Measurements from ENCODE around the gene MTOR. TPM values are rescaled to one million over a fixed set of nuclear protein-coding genes. Genes with fewer than 3 reads are reported as not detected.

Gene MTOR
- total and polyA plus RNA-seq, 10 of the 15 experiments (the other 5 are each of a cell fraction or from before 2014, with no cell fraction given): 6.6 to 41.8 (median 29.8) TPM

DNA sequence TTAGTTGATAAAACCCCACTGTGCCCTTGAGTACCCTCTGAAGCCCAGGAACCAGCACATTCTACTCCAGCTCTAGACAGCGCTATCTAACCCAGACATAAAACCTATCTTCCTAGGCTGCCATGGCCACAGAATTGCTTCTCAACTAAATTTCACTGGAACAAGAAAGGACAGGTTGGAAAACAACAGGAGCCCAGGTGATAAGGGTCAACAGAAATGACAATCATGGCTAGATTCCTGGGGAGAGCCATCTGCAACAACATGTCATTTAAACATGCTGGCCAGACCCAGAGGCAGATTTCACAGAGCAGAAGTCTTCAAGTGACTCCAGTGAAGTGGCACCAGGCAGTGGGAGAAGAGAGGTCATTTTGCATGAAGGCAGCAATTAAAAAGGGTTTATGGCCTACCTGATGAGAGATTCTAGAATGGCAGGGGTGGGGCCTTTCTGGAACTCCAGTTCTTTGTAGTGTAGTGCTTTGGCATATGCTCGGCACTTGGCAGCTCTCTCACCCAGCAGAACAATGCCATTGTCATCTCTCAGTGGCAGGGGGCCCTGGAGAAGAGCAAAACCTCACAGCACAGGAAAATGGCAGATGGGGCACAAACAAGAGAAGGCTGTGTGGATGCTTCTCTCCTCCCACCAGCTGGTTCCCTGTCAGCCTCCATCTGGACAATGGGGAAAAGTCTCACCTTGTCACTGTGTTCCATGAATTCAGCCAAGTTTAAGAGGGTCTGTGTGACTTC is 63.3 kb downstream of the MTOR start:
- in situ Hi-C loops (cut with MboI) (no loop called here), intact Hi-C loops (cut with micrococcal nuclease; ENCODE audit: unreplicated experiment) (no loop called here)
- ChIA-PET CTCF (interaction anchor here (1.2 kb wide), 1 partner anchor 10 kb away, joined by 3 read pairs; the partner anchor contains the start of gene ANGPTL7), SMC1A (ENCODE audit: uncharacterized antibody, unreplicated experiment) (interaction anchor here (0.5 to 1.0 kb wide), 2 partner anchors 13 to 458 kb away, joined by 3 read pairs; no protein-coding TSS in a partner anchor), RAD21 (ENCODE audit: unreplicated experiment) (no interaction called here), POLR2A (no interaction called here)
- no peak for FAIRE-seq
- BruUV-seq (replicated peaks): no TSS peak
- H3K27me3 ChIP-seq (replicated peaks in 1 of 2; ENCODE audit: control insufficient read depth in 2 of 2, insufficient read depth in 2 of 2, low read length in 1 of 2): no peaks in the 10 kb centered on the region
- no peak overlapping the region for H3K4me3 ChIP-seq
- H3K79me2 ChIP-seq (ENCODE audit: control insufficient read depth, insufficient read depth, low read length): no peaks in the 10 kb centered on the region
- no peaks in the 10 kb centered on the region for H3K9me3 ChIP-seq (replicated peaks; ENCODE audit: control insufficient read depth, insufficient read depth, low read length)
- no peaks in the 10 kb centered on the region for H3K4me1 ChIP-seq (ENCODE audit: control insufficient read depth, insufficient read depth, low read length)
- H2AFZ ChIP-seq (ENCODE audit: control insufficient read depth, low read depth, low read length): no peak overlapping the region
- no peak for DNase-seq (ENCODE audit: low read depth, low spot score)
- no peak overlapping the region for H3K9ac ChIP-seq (ENCODE audit: control insufficient read depth, insufficient read depth, low read length)
- H3K4me2 ChIP-seq (ENCODE audit: control insufficient read depth, insufficient read depth): no peak overlapping the region
- no peak overlapping the region for H3K27ac ChIP-seq (ENCODE audit: control insufficient read depth, insufficient read depth)
- WGBS (ENCODE audit: insufficient coverage, insufficient replicate concordance, low lambda C conversion rate, missing lambda C conversion rate): 95% methylated on average over 2 of the region's 2 CpGs
- H4K20me1 ChIP-seq (ENCODE audit: control insufficient read depth, insufficient read depth): no peaks in the 10 kb centered on the region
- TF ChIP-seq SREBF2 (IDR thresholded peaks at IDR 0.05; ENCODE audit: low read length) (no peak), SMARCA5 (IDR thresholded peaks at IDR 0.05) (no peak), RAD21 (IDR thresholded peaks at IDR 0.05; ENCODE audit: insufficient read depth, low read depth, low read length) (no peak), MYB (IDR thresholded peaks at IDR 0.05; ENCODE audit: borderline replicate concordance, low read depth, low read length) (no peak), NR2F1 (conservative IDR thresholded peaks at IDR 0.05) (no peak), IRF5 (IDR thresholded peaks at IDR 0.05; ENCODE audit: borderline replicate concordance) (no peak), ELK1 (IDR thresholded peaks at IDR 0.05; ENCODE audit: low read depth, low read length) (no peak), JUNB (IDR thresholded peaks at IDR 0.05) (no peak), NFIC (IDR thresholded peaks at IDR 0.05; ENCODE audit: low read depth, low read length) (no peak), BHLHE40 (IDR thresholded peaks at IDR 0.05; ENCODE audit: borderline replicate concordance in 1 of 2, low read depth in 2 of 2, low read length in 1 of 2) (no peak), ZNF24 (IDR thresholded peaks at IDR 0.05) (no peak)
- TF ChIP-seq, protein P1, sequence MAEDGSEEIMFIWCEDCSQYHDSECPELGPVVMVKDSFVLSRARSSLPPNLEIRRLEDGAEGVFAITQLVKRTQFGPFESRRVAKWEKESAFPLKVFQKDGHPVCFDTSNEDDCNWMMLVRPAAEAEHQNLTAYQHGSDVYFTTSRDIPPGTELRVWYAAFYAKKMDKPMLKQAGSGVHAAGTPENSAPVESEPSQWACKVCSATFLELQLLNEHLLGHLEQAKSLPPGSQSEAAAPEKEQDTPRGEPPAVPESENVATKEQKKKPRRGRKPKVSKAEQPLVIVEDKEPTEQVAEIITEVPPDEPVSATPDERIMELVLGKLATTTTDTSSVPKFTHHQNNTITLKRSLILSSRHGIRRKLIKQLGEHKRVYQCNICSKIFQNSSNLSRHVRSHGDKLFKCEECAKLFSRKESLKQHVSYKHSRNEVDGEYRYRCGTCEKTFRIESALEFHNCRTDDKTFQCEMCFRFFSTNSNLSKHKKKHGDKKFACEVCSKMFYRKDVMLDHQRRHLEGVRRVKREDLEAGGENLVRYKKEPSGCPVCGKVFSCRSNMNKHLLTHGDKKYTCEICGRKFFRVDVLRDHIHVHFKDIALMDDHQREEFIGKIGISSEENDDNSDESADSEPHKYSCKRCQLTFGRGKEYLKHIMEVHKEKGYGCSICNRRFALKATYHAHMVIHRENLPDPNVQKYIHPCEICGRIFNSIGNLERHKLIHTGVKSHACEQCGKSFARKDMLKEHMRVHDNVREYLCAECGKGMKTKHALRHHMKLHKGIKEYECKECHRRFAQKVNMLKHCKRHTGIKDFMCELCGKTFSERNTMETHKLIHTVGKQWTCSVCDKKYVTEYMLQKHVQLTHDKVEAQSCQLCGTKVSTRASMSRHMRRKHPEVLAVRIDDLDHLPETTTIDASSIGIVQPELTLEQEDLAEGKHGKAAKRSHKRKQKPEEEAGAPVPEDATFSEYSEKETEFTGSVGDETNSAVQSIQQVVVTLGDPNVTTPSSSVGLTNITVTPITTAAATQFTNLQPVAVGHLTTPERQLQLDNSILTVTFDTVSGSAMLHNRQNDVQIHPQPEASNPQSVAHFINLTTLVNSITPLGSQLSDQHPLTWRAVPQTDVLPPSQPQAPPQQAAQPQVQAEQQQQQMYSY (CRISPR knock-in tag; IDR thresholded peaks at IDR 0.05): no peak
- TF ChIP-seq, protein P2, sequence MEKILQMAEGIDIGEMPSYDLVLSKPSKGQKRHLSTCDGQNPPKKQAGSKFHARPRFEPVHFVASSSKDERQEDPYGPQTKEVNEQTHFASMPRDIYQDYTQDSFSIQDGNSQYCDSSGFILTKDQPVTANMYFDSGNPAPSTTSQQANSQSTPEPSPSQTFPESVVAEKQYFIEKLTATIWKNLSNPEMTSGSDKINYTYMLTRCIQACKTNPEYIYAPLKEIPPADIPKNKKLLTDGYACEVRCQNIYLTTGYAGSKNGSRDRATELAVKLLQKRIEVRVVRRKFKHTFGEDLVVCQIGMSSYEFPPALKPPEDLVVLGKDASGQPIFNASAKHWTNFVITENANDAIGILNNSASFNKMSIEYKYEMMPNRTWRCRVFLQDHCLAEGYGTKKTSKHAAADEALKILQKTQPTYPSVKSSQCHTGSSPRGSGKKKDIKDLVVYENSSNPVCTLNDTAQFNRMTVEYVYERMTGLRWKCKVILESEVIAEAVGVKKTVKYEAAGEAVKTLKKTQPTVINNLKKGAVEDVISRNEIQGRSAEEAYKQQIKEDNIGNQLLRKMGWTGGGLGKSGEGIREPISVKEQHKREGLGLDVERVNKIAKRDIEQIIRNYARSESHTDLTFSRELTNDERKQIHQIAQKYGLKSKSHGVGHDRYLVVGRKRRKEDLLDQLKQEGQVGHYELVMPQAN (conservative IDR thresholded peaks at IDR 0.05): no peak
- ATAC-seq: no peak
- H3K36me3 ChIP-seq (ENCODE audit: control insufficient read depth in 2 of 2, insufficient read depth in 2 of 2, low read length in 1 of 2): peaks cover 10 to 16% of the 10 kb centered on the region in 2 experiments; a peak in 3 of 4 replicates
